ENCODE data around the gene MAP7D1. TPM values are rescaled to one million over a fixed set of nuclear protein-coding genes. Genes with fewer than 3 reads are reported as not detected.
A peak's percentile ranks its signal among the peaks of the same experiment; 100 is the strongest.

The MAP7D1 gene
- polyA plus RNA-seq, 1 of the 3 experiments (the other 2 are of a cell fraction), result 69.9 TPM

GRCh38 chr1:36133484-36133883 is 22.5 kb upstream of the MAP7D1 start:
- TF ChIP-seq NFIC (IDR thresholded peaks at IDR 0.05; ENCODE audit: borderline replicate concordance) (peak; percentile 55; the same call in 1 of the 2 replicates), TAF1 (IDR thresholded peaks at IDR 0.05; ENCODE audit: borderline replicate concordance, low read depth, low read length) (no peak), SMC3 (IDR thresholded peaks at IDR 0.05; ENCODE audit: low read depth, low read length) (no peak), NRF1 (IDR thresholded peaks at IDR 0.05; ENCODE audit: low read depth, low read length) (peak; percentile 78)
- TF ChIP-seq, protein P1, sequence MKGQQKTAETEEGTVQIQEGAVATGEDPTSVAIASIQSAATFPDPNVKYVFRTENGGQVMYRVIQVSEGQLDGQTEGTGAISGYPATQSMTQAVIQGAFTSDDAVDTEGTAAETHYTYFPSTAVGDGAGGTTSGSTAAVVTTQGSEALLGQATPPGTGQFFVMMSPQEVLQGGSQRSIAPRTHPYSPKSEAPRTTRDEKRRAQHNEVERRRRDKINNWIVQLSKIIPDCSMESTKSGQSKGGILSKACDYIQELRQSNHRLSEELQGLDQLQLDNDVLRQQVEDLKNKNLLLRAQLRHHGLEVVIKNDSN (IDR thresholded peaks at IDR 0.05; ENCODE audit: borderline replicate concordance, low read depth), result peak; percentile 87; the same call in 1 of the 2 replicates
- TF ChIP-seq, protein P2, sequence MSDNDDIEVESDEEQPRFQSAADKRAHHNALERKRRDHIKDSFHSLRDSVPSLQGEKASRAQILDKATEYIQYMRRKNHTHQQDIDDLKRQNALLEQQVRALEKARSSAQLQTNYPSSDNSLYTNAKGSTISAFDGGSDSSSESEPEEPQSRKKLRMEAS (IDR thresholded peaks at IDR 0.05; ENCODE audit: low read depth), result peak; percentile 80
- Histone ChIP-seq H3K9me3 (no peaks in the 10 kb centered on the region), H3K27me3 (ENCODE audit: insufficient read depth) (no peaks in the 10 kb centered on the region), H3K9me2 (no peaks in the 10 kb centered on the region), H3K4me2 (peak overlapping the region; percentile 44; the same call in 1 of the 2 replicates), H3K27ac (ENCODE audit: low read depth in 2 of 2, low read length in 1 of 2) (peak overlapping the region; percentile 45 to 89; a peak in 3 of 4 replicates), H3K4me3 (ENCODE audit: low read depth in 2 of 2, low read length in 1 of 2) (no peak overlapping the region), H2AFZ (ENCODE audit: low read depth) (peak overlapping the region; percentile 65), H4K20me1 (ENCODE audit: insufficient read depth) (no peaks in the 10 kb centered on the region), H3F3A (replicated peaks; ENCODE audit: insufficient read depth) (peaks cover 37% of the 10 kb centered on the region), H3K9ac (no peak overlapping the region), H3K4me1 (ENCODE audit: control insufficient read depth in 1 of 2, insufficient read depth in 2 of 2, low read depth in 1 of 2, low read length in 1 of 2) (peaks cover 14 to 43% of the 10 kb centered on the region in 2 experiments; a peak in 3 of 4 replicates), H3K79me2 (ENCODE audit: insufficient read depth) (peaks cover 12% of the 10 kb centered on the region; the same call in 1 of the 2 replicates), H3K36me3 (replicated peaks in 1 of 2; ENCODE audit: control insufficient read depth in 1 of 2, insufficient read depth in 2 of 2, low read length in 1 of 2) (peaks cover 12 to 19% of the 10 kb centered on the region in 2 experiments)
- peak; percentile 44 for DNase-seq
- CTCF ChIA-PET, result interaction anchor here (0.9 to 17.9 kb wide), 17 partner anchors 9 to 301 kb away, joined by 3 to 700 read pairs (median 6); partner anchors contain the start of genes ADPRS, AGO1, TEKT2 and TRAPPC3
- POLR2A ChIA-PET, result interaction anchor here (0.7 to 1.4 kb wide), 4 partner anchors 16 to 22 kb away, joined by 3 to 4 read pairs (median 3); no protein-coding TSS in a partner anchor
- 57% methylated on average over 3 of the region's 3 CpGs for WGBS (ENCODE audit: low lambda C conversion rate)

DNA sequence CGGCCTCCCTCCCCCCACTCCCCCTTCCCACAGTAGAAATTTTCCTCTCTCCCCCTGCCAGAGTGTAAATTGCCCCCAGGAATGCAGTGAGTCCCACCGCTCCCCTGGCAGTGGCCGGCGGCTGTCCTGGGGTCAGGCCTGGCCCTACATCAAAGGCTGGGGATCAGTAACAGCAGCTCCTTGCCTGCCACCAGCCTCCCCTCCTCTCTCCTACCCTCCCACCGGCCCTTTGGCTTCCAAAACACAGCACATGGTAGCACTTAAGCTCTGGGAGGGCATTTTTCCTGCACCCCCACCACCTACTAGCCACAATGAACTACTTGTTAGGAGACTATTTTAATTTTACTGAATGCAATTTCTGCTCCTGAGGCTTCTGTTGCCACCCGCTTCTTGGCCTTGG is 21.9 kb upstream of the MAP7D1 start:
- Histone ChIP-seq H3K4me2 (peak overlapping the region; percentile 44; the same call in 1 of the 2 replicates), H3K4me3 (ENCODE audit: low read depth in 2 of 2, low read length in 1 of 2) (no peak overlapping the region), H3K79me2 (ENCODE audit: insufficient read depth) (peaks cover 17% of the 10 kb centered on the region; the same call in 1 of the 2 replicates), H3K9me3 (no peaks in the 10 kb centered on the region), H4K20me1 (ENCODE audit: insufficient read depth) (no peaks in the 10 kb centered on the region), H3K27me3 (ENCODE audit: insufficient read depth) (no peaks in the 10 kb centered on the region), H3K36me3 (replicated peaks in 1 of 2; ENCODE audit: control insufficient read depth in 1 of 2, insufficient read depth in 2 of 2, low read length in 1 of 2) (peaks cover 15 to 19% of the 10 kb centered on the region in 2 experiments), H3F3A (replicated peaks; ENCODE audit: insufficient read depth) (peaks cover 39% of the 10 kb centered on the region), H3K9me2 (no peaks in the 10 kb centered on the region), H3K4me1 (ENCODE audit: control insufficient read depth in 1 of 2, insufficient read depth in 2 of 2, low read depth in 1 of 2, low read length in 1 of 2) (peaks cover 14 to 43% of the 10 kb centered on the region in 2 experiments; a peak in 3 of 4 replicates), H3K9ac (no peak overlapping the region), H3K27ac (ENCODE audit: low read depth in 2 of 2, low read length in 1 of 2) (peak overlapping the region; percentile 45 to 89), H2AFZ (ENCODE audit: low read depth) (peak overlapping the region; percentile 52; the same call in 1 of the 2 replicates)
- DNase-seq, result peak; percentile 20
- ChIA-PET CTCF (interaction anchor here (0.7 to 17.9 kb wide), 27 partner anchors 10 to 302 kb away, joined by 3 to 700 read pairs (median 4); partner anchors contain the start of genes ADPRS, AGO1, AGO3 and TEKT2), POLR2A (interaction anchor here (0.7 to 1.4 kb wide), 5 partner anchors 17 to 37 kb away, joined by 3 to 5 read pairs (median 3); no protein-coding TSS in a partner anchor)
- TF ChIP-seq SIN3A (IDR thresholded peaks at IDR 0.05; ENCODE audit: borderline replicate concordance, low read depth, low read length), result no peak
- TF ChIP-seq CTCF (IDR thresholded peaks at IDR 0.05), result no peak
- TF ChIP-seq, protein P3, sequence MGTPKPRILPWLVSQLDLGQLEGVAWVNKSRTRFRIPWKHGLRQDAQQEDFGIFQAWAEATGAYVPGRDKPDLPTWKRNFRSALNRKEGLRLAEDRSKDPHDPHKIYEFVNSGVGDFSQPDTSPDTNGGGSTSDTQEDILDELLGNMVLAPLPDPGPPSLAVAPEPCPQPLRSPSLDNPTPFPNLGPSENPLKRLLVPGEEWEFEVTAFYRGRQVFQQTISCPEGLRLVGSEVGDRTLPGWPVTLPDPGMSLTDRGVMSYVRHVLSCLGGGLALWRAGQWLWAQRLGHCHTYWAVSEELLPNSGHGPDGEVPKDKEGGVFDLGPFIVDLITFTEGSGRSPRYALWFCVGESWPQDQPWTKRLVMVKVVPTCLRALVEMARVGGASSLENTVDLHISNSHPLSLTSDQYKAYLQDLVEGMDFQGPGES (IDR thresholded peaks at IDR 0.05; ENCODE audit: low read depth, low read length), result no peak
- TF ChIP-seq TAF1 (IDR thresholded peaks at IDR 0.05; ENCODE audit: borderline replicate concordance, low read depth, low read length), result no peak
- no peak for TF ChIP-seq RCOR1 (IDR thresholded peaks at IDR 0.05; ENCODE audit: low read length)
- no peak for TF ChIP-seq TEAD4 (IDR thresholded peaks at IDR 0.05; ENCODE audit: borderline replicate concordance, insufficient read depth)
- no peak for TF ChIP-seq RAD21 (IDR thresholded peaks at IDR 0.05; ENCODE audit: low read length)
- no peak for TF ChIP-seq CHD2 (IDR thresholded peaks at IDR 0.05; ENCODE audit: low read length, partially characterized antibody)
- TF ChIP-seq ZBTB33 (IDR thresholded peaks at IDR 0.05; ENCODE audit: borderline replicate concordance, low read depth), result no peak
- TF ChIP-seq JUND (IDR thresholded peaks at IDR 0.05), result no peak
- TF ChIP-seq, protein P4, sequence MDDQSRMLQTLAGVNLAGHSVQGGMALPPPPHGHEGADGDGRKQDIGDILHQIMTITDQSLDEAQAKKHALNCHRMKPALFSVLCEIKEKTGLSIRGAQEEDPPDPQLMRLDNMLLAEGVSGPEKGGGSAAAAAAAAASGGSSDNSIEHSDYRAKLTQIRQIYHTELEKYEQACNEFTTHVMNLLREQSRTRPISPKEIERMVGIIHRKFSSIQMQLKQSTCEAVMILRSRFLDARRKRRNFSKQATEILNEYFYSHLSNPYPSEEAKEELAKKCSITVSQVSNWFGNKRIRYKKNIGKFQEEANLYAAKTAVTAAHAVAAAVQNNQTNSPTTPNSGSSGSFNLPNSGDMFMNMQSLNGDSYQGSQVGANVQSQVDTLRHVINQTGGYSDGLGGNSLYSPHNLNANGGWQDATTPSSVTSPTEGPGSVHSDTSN (IDR thresholded peaks at IDR 0.05), result no peak
- no peak for TF ChIP-seq FOXM1 (IDR thresholded peaks at IDR 0.05; ENCODE audit: low read depth)
- no peak for TF ChIP-seq FOXJ3 (CRISPR knock-in tag; IDR thresholded peaks at IDR 0.05)
- no peak for TF ChIP-seq MXI1 (IDR thresholded peaks at IDR 0.05; ENCODE audit: low read depth, low read length)
- no peak for TF ChIP-seq TCF12 (IDR thresholded peaks at IDR 0.05)
- 68% methylated on average over 4 of the region's 6 CpGs for WGBS (ENCODE audit: low lambda C conversion rate)

All from SK-N-SH (cell line).